AG09319 (cell line): ENCODE data around the gene KSR2.

Experiments used
- DNase-seq: peaks from one replicate; pipeline ENCODE4 v3.0.0-alpha.2; 2010; ENCODE audit warnings: low read depth; ENCODE audit errors: extremely low read depth
- CTCF ChIP-seq: IDR thresholded peaks from 2 replicates; pipeline ENCODE4 v1.5.1; 2011; ENCODE audit warnings: low read depth, mild to moderate bottlenecking, inconsistent platforms, low read length, moderate library complexity

Gene KSR2

GRCh38 chr12:117452112-117452511 lies 516.7 kb downstream of the KSR2 start:
- DNase-seq = no peak
- TF ChIP-seq CTCF = no peak

GRCh38 chr12:117450209-117450608 lies 518.6 kb downstream of the KSR2 start:
- no peak for DNase-seq
- no peak for TF ChIP-seq CTCF

- no peak for TF ChIP-seq CTCF
- no peak for DNase-seq
These were observed 521.0 kb downstream of the KSR2 start for GRCh38 chr12:117447665-117448366.

DNA sequence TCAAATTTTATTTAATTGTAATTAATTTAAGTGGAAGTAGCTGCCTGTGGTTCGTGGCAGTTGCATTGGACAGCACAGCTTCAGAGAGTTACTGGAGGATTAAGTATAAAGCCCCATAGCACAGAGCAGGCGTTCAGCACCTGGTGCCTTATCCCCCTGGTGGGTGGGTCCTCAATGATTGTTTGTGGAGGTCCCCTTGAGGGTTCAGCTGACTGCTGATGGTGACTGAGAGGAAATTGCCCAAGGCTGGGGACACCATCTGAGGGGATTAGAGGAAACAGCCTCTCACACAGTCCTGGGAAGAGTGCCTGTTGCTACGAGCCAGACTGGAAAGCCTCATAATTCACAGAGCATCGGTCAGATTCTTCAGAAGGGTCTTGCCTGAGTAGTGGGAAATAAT lies 524.0 kb downstream of the KSR2 start:
- DNase-seq = no peak
- no peak for TF ChIP-seq CTCF

GRCh38 chr12:117441751-117442150 lies 527.0 kb downstream of the KSR2 start:
- no peak for DNase-seq
- no peak for TF ChIP-seq CTCF

DNA sequence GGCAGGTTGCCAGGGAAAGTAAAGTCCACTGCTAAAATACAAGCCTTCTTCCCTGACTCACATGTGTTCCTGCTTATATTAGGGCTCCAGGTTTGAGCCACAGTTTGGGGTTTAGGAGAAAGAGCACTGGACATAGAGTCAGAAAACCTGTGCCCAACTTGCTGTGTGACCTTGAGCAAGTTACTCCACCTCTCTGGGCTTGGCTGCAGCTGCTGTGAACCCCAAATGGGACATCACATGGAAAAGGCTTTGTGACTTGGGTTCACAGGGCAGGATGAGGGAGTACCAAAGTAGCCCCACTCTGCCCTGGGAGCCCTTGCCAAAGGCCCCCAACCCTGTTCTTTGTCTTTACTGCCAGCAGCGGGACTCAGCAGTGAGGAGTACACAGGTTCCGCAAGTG lies 528.4 kb downstream of the KSR2 start:
- DNase-seq = no peak
- no peak for TF ChIP-seq CTCF

GRCh38 chr12:117439531-117440001 lies 529.2 kb downstream of the KSR2 start:
- DNase-seq = no peak
- no peak for TF ChIP-seq CTCF
